Panc1 (cell line): ENCODE measurements around the gene LHPP. TPM values are rescaled to one million over a fixed set of nuclear protein-coding genes. Genes with fewer than 3 reads are reported as not detected.

Experiments used
- ATAC-seq: fragments of 200-7000 bp; cut with Tn5 transposase; 2 replicates; pipeline ENCODE4 v1.9.1; 2020; ENCODE audit warnings: mild to moderate bottlenecking, moderate library complexity
- BruUV-seq: library from RNA; stranded (reverse); fragments of 400-500 nt; replicated peaks from 2 replicates; lab custom pipeline; 2021; lab: Mats Ljungman, UMichigan
- CTCF ChIA-PET: fragments of 300-600 bp; sonication (Branson Sonifier 250); formaldehyde crosslinking; loops from one replicate; lab custom pipeline; 2022; ENCODE audit warnings: antibody characterized with exemption; lab: Charles Lee
- POLR2A ChIA-PET: fragments of 300-600 bp; sonication (Branson Sonifier 250); formaldehyde crosslinking; loops from one replicate; lab custom pipeline; 2022; ENCODE audit warnings: antibody characterized with exemption; lab: Charles Lee
- DNase-seq: peaks from one replicate; pipeline ENCODE4 v3.0.0-alpha.2; 2010; ENCODE audit warnings: low read depth, low spot score
- H3K27ac ChIP-seq: 2 replicates; pipeline ENCODE4 v1.5.1; 2011; ENCODE audit warnings: mild to moderate bottlenecking, low read length, inconsistent platforms
- H3K27me3 ChIP-seq: fragments of 200-500 bp; sonication (Bioruptor generic); 2 replicates; pipeline ENCODE4 v1.6.0; 2014; ENCODE audit warnings: low read length, inconsistent platforms; ENCODE audit not compliant: control insufficient read depth, insufficient read depth
- H3K36me3 ChIP-seq: fragments of 200-500 bp; sonication (Bioruptor generic); 2 replicates; pipeline ENCODE4 v1.5.1; 2014; ENCODE audit warnings: inconsistent platforms, mild to moderate bottlenecking, low read length, moderate library complexity; ENCODE audit not compliant: control insufficient read depth, insufficient read depth
- H3K4me1 ChIP-seq: 2 replicates; pipeline ENCODE4 v1.5.1; 2011; ENCODE audit warnings: inconsistent platforms, mild to moderate bottlenecking, low read length, moderate library complexity; ENCODE audit not compliant: control insufficient read depth, insufficient read depth
- H3K4me3 ChIP-seq, 2 experiments: 2 replicates each; pipeline ENCODE4 v1.5.1; 2011 to 2012; ENCODE audit warnings: low read depth in 2 of 2, low read length in 2 of 2, mild to moderate bottlenecking in 2 of 2, inconsistent platforms in 1 of 2, moderate library complexity in 1 of 2
- H3K9me3 ChIP-seq: fragments of 200-500 bp; sonication (Bioruptor generic); 2 replicates; pipeline ENCODE4 v1.5.1; 2014; ENCODE audit warnings: low read depth, mild to moderate bottlenecking, inconsistent platforms, low read length, moderate library complexity; ENCODE audit not compliant: control insufficient read depth, insufficient read depth
- POLR2AphosphoS5 ChIP-seq: IDR thresholded peaks from 2 replicates; pipeline ENCODE4 v1.6.1; 2012; ENCODE audit warnings: mild to moderate bottlenecking, low read depth, low read length, moderate library complexity
- REST ChIP-seq, 2 experiments: IDR thresholded peaks; 2 replicates each; pipeline ENCODE4 v1.6.1; 2011 to 2012; ENCODE audit warnings: low read depth in 2 of 2, control low read depth in 1 of 2, low read length in 1 of 2, mild to moderate bottlenecking in 1 of 2, moderate library complexity in 1 of 2; ENCODE audit not compliant: insufficient read depth in 1 of 2
- SIN3A ChIP-seq: IDR thresholded peaks from 2 replicates; pipeline ENCODE4 v1.6.1; 2012; ENCODE audit warnings: low read depth, mild to moderate bottlenecking, low read length, moderate library complexity, borderline replicate concordance; ENCODE audit not compliant: insufficient read depth
- TCF7L2 ChIP-seq: IDR thresholded peaks from 2 replicates; pipeline ENCODE4 v1.6.1; 2011; ENCODE audit warnings: mild to moderate bottlenecking, low read depth, low read length, inconsistent platforms
- in situ Hi-C: cut with HindIII; loops from 2 replicates; pipeline ENCODE4 v1.10.0; 2016; ENCODE audit warnings: low sequenced_read_pairs, low pct_unique_long_range_greater_than_20kb
- intact Hi-C: fragments of 100-400 bp; cut with micrococcal nuclease; formaldehyde crosslinking; loops from one replicate; pipeline ENCODE4 v1.10.0; 2022; ENCODE audit not compliant: unreplicated experiment
- total RNA-seq: library from RNA; stranded (reverse); gene quantifications from one replicate; pipeline ENCODE4 v1.2.1, GENCODE V29; 2021; ENCODE audit not compliant: unreplicated experiment
- TF ChIP-seq, protein P1 (sequence below): fragments of 450-650 bp; IDR thresholded peaks from 2 replicates; pipeline ENCODE4 v1.5.1; 2017; ENCODE audit warnings: mild to moderate bottlenecking

The LHPP gene
- total RNA-seq, 1 experiment from 2014 or later = 15.0 TPM

DNA sequence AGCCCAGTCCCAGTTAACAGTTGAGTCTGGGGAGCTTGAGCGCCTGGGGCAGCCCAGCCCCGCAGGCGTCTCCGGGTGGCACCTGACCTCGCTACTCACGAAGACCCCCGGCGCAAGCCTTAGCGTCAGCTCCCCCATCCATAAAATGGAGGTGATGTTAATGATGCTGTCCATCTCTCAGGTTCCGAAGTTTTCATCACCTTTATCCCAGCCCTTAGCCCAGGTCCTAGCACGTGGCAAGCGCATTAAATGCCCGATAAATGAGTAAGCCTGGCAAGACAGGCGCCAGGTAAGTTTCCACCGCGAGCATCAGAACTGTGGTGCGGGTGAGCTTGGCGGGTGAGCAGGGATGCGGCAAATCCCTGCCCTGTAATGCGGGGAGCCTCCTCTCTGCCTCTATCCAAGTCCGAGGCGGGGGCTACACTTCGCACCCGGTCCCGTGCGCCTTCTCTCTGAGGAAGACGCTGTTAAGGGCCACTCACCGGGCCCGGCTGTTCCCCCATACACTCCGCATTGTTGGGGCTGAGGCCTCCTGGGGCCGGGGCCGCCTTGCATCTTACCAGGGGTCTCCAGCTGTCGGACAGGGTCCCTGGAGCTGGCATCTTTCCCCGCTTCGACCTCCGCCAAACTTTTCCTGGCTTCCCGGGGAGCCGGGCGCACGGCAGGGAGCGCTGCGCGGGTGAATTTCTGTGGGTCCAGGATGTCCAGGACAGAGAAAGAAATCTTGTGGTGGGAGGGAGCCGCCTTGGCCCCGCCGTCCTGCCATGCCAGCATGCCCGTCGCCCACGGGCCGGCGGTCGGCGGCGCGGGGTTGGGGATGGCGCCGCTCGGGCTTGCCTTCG lies 12.2 kb upstream of the LHPP start:
- CTCF ChIA-PET = no interaction called here
- BruUV-seq = no TSS peak

GRCh38 chr10:124450012-124450782 lies 11.4 kb upstream of the LHPP start, which contains the start of gene NKX1-2:
TSS of gene NKX1-2 (minus strand) at chr10:124450035. CDS start at chr10:124449943, 92 bp downstream.
- Histone ChIP-seq H3K4me3 (peak within 1 kb of the TSS; percentile 29 to 39), H3K9me3 (no peaks in the 10 kb centered on the region), H3K27me3 (peaks cover 66% of the 10 kb centered on the region), H3K27ac (no peak within 1 kb of the TSS), H3K4me1 (peaks cover 15% of the 10 kb centered on the region), H3K36me3 (peaks cover 2% of the 10 kb centered on the region; the same call in 1 of the 2 replicates)
- TF ChIP-seq SIN3A = no peak
- no peak for TF ChIP-seq TCF7L2
- no peak for TF ChIP-seq REST (IDR thresholded peaks at IDR 0.05; ENCODE audit: insufficient read depth in 1 of 2, low read depth in 2 of 2, low read length in 1 of 2)
- intact Hi-C loops = no loop called here
- ChIA-PET POLR2A (interaction anchor here (0.6 kb wide), 1 partner anchor 24 kb away, joined by 4 read pairs; no protein-coding TSS in a partner anchor), CTCF (no interaction called here)
- peak; percentile 80 for ATAC-seq
- no TSS peak for BruUV-seq
- in situ Hi-C loops = no loop called here
- no peak for DNase-seq

More for the DNA sequence above, 12.2 kb upstream of the LHPP start:
- intact Hi-C loops = no loop called here
- in situ Hi-C loops = no loop called here
- no peak overlapping the region for H3K27ac ChIP-seq
- H3K9me3 ChIP-seq = no peaks in the 10 kb centered on the region
- H3K27me3 ChIP-seq = peaks cover 66% of the 10 kb centered on the region
- peak overlapping the region; percentile 29 to 39 for H3K4me3 ChIP-seq
- TF ChIP-seq SIN3A (no peak), TCF7L2 (no peak), REST (IDR thresholded peaks at IDR 0.05; ENCODE audit: insufficient read depth in 1 of 2, low read depth in 2 of 2, low read length in 1 of 2) (no peak), POLR2AphosphoS5 (no peak)
- TF ChIP-seq, protein P1, sequence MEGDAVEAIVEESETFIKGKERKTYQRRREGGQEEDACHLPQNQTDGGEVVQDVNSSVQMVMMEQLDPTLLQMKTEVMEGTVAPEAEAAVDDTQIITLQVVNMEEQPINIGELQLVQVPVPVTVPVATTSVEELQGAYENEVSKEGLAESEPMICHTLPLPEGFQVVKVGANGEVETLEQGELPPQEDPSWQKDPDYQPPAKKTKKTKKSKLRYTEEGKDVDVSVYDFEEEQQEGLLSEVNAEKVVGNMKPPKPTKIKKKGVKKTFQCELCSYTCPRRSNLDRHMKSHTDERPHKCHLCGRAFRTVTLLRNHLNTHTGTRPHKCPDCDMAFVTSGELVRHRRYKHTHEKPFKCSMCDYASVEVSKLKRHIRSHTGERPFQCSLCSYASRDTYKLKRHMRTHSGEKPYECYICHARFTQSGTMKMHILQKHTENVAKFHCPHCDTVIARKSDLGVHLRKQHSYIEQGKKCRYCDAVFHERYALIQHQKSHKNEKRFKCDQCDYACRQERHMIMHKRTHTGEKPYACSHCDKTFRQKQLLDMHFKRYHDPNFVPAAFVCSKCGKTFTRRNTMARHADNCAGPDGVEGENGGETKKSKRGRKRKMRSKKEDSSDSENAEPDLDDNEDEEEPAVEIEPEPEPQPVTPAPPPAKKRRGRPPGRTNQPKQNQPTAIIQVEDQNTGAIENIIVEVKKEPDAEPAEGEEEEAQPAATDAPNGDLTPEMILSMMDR = no peak
- POLR2A ChIA-PET = no interaction called here
- peaks cover 15% of the 10 kb centered on the region for H3K4me1 ChIP-seq
- DNase-seq = no peak
- ATAC-seq = peak; percentile 49
- H3K36me3 ChIP-seq = peaks cover 2% of the 10 kb centered on the region; the same call in 1 of the 2 replicates
